ENCODE measurements around the gene CNTNAP5. TPM values are rescaled to one million over a fixed set of nuclear protein-coding genes. Genes with fewer than 3 reads are reported as not detected.

The CNTNAP5 gene
- total and polyA plus RNA-seq, 4 experiments from 2014 or later = not detected

DNA sequence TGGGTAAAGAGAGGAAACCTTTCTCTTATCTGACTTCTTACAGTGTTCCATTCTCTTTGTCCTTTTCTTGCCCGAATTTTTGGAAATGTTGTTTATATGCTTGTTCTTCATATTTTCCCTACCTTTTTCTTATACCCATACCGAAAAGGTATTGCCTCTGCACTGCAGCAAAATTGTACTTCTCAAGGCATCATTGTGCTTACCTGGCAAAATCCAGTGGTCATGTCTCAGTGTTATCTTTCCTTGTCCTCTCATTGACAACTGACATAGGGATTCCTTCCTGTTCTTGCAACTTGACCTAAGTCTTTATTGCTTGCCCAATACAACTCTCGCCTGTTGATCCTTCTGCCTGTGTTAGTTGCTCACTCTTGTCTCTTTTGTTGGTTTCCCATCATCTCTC lies 842.2 kb downstream of the CNTNAP5 start:
- POLR2A ChIA-PET (ENCODE audit: partially characterized antibody) = no interaction called here
- no peaks in the 10 kb centered on the region for H3K27me3 ChIP-seq (ENCODE audit: insufficient read depth, low read length)
- no peaks in the 10 kb centered on the region for H3K4me1 Mint-ChIP-seq
- no peak overlapping the region for H3K27ac Mint-ChIP-seq
- intact Hi-C loops (cut with micrococcal nuclease) = no loop called here
- no peaks in the 10 kb centered on the region for H3K36me3 Mint-ChIP-seq
- H3K9me3 ChIP-seq (ENCODE audit: control insufficient read depth in 1 of 2, low read length in 2 of 2) = no peaks in the 10 kb centered on the region
- H3K4me3 Mint-ChIP-seq = no peak overlapping the region
- CTCF ChIA-PET (ENCODE audit: partially characterized antibody) = no interaction called here
- H3K4me3 ChIP-seq (ENCODE audit: low read length in 2 of 2) = no peak overlapping the region
- H3K4me1 ChIP-seq (ENCODE audit: insufficient read depth, low read length) = no peaks in the 10 kb centered on the region
- no peak overlapping the region for H3K27ac ChIP-seq (ENCODE audit: low read depth, low read length)
- no peak for DNase-seq
- peaks cover 0 to 11% (median under 1%) of the 10 kb centered on the region in 8 donors for H3K9me3 Mint-ChIP-seq
- no peaks in the 10 kb centered on the region for H3K36me3 ChIP-seq (ENCODE audit: insufficient read depth, low read length)
- no peaks in the 10 kb centered on the region for H3K27me3 Mint-ChIP-seq

DNA sequence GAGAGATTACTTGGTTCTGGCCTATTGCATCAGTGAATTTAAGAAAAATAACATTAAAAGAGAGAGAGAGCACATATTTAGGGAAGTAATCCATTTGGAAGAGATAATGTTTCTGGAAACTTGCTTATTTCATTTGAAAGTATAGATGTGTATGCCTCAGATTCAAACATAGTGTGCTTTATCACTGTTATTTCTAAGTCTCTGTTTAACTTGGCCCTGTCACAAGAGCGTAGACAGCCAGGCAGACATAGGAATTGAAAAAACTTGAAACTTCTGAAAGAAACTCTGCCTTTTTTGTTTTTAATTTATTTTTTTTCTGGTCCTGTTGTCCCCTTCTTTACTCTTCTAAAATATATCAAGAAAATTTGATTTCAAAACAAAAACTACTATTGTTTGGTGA lies 849.1 kb downstream of the CNTNAP5 start:
- DNase-seq = no peak
- H3K4me1 ChIP-seq (ENCODE audit: insufficient read depth, low read length) = no peaks in the 10 kb centered on the region
- CTCF ChIA-PET (ENCODE audit: partially characterized antibody) = no interaction called here
- no peaks in the 10 kb centered on the region for H3K9me3 ChIP-seq (ENCODE audit: control insufficient read depth in 1 of 2, low read length in 2 of 2)
- no peak overlapping the region for H3K27ac Mint-ChIP-seq
- no peaks in the 10 kb centered on the region for H3K36me3 Mint-ChIP-seq
- H3K27me3 ChIP-seq (ENCODE audit: insufficient read depth, low read length) = no peaks in the 10 kb centered on the region
- H3K4me3 ChIP-seq (ENCODE audit: low read length in 2 of 2) = no peak overlapping the region
- H3K27me3 Mint-ChIP-seq = no peaks in the 10 kb centered on the region
- no peaks in the 10 kb centered on the region for H3K36me3 ChIP-seq (ENCODE audit: insufficient read depth, low read length)
- POLR2A ChIA-PET (ENCODE audit: partially characterized antibody) = no interaction called here
- intact Hi-C loops (cut with micrococcal nuclease) = no loop called here
- no peak overlapping the region for H3K27ac ChIP-seq (ENCODE audit: low read depth, low read length)
- no peak overlapping the region for H3K4me3 Mint-ChIP-seq
- H3K9me3 Mint-ChIP-seq = peaks cover 0 to 5% (median 3%) of the 10 kb centered on the region in 8 donors
- no peaks in the 10 kb centered on the region for H3K4me1 Mint-ChIP-seq

DNA sequence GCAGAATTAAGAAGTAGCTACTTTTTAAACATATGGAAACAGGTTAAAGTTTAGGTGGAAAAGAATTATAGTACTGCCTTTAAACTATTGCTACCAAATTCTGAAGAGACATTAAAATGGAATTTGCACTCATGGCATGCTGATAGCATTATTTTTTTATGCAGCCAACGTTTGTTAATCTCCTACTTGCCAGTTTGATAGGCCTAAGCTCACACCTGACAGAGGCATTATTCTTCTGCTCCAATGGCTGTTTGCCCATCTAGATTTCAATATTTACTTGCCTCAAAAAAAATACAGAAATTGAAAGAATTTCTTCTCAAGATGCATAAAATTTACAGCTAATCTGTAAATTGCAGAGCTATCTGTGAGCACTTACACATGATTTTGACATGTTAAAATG lies 849.6 kb downstream of the CNTNAP5 start:
- no peak overlapping the region for H3K4me3 Mint-ChIP-seq
- no peak overlapping the region for H3K27ac Mint-ChIP-seq
- no peaks in the 10 kb centered on the region for H3K4me1 ChIP-seq (ENCODE audit: insufficient read depth, low read length)
- intact Hi-C loops (cut with micrococcal nuclease) = no loop called here
- no peaks in the 10 kb centered on the region for H3K9me3 ChIP-seq (ENCODE audit: control insufficient read depth in 1 of 2, low read length in 2 of 2)
- no peaks in the 10 kb centered on the region for H3K27me3 ChIP-seq (ENCODE audit: insufficient read depth, low read length)
- no peaks in the 10 kb centered on the region for H3K4me1 Mint-ChIP-seq
- no peak overlapping the region for H3K4me3 ChIP-seq (ENCODE audit: low read length in 2 of 2)
- H3K27ac ChIP-seq (ENCODE audit: low read depth, low read length) = no peak overlapping the region
- no peak for DNase-seq
- POLR2A ChIA-PET (ENCODE audit: partially characterized antibody) = no interaction called here
- H3K36me3 ChIP-seq (ENCODE audit: insufficient read depth, low read length) = no peaks in the 10 kb centered on the region
- H3K36me3 Mint-ChIP-seq = no peaks in the 10 kb centered on the region
- CTCF ChIA-PET (ENCODE audit: partially characterized antibody) = no interaction called here
- H3K9me3 Mint-ChIP-seq = peaks cover 0 to 6% (median 4%) of the 10 kb centered on the region in 8 donors
- H3K27me3 Mint-ChIP-seq = no peaks in the 10 kb centered on the region

DNA sequence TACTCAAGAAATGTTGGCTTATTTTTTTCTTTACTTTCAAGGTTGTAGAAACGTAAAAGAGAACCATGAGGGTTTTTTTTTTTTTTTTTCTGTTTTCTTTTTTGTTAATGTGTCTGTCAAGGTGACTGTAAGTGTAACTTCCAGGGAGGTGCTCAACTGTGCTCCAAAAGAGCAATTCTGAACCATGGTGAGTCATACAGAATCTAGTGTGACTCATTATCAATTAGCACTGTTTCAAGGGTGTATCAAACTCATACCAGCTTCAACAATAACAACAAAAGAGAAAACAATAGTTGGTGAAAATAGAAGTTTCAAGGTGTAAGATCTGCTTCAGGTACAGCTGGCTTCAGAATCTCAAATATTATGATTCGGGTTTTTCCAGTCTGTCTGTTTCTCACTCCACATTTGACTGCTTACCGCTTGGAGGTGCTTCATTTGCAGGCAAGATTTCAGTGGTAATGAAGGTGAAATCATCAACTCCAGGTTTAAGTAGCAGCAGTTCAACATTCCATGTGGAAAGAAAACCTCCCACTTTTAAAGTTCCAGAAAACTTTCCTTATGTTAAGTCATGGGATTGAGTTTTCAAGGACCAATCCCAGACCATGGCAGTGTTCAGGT lies 850.6 kb downstream of the CNTNAP5 start:
- no peak overlapping the region for H3K27ac Mint-ChIP-seq
- no peaks in the 10 kb centered on the region for H3K4me1 Mint-ChIP-seq
- ChIA-PET CTCF (ENCODE audit: partially characterized antibody) (no interaction called here), POLR2A (ENCODE audit: partially characterized antibody) (no interaction called here)
- H3K27me3 ChIP-seq (ENCODE audit: insufficient read depth, low read length) = no peaks in the 10 kb centered on the region
- no peak overlapping the region for H3K27ac ChIP-seq (ENCODE audit: low read depth, low read length)
- no peaks in the 10 kb centered on the region for H3K36me3 Mint-ChIP-seq
- H3K4me3 Mint-ChIP-seq = no peak overlapping the region
- no peaks in the 10 kb centered on the region for H3K36me3 ChIP-seq (ENCODE audit: insufficient read depth, low read length)
- H3K4me1 ChIP-seq (ENCODE audit: insufficient read depth, low read length) = no peaks in the 10 kb centered on the region
- intact Hi-C loops (cut with micrococcal nuclease) = no loop called here
- peaks cover 0 to 6% (median 3%) of the 10 kb centered on the region in 8 donors for H3K9me3 Mint-ChIP-seq
- DNase-seq = no peak
- H3K27me3 Mint-ChIP-seq = no peaks in the 10 kb centered on the region
- H3K4me3 ChIP-seq (ENCODE audit: low read length in 2 of 2) = no peak overlapping the region
- H3K9me3 ChIP-seq (ENCODE audit: control insufficient read depth in 1 of 2, low read length in 2 of 2) = no peaks in the 10 kb centered on the region

DNA sequence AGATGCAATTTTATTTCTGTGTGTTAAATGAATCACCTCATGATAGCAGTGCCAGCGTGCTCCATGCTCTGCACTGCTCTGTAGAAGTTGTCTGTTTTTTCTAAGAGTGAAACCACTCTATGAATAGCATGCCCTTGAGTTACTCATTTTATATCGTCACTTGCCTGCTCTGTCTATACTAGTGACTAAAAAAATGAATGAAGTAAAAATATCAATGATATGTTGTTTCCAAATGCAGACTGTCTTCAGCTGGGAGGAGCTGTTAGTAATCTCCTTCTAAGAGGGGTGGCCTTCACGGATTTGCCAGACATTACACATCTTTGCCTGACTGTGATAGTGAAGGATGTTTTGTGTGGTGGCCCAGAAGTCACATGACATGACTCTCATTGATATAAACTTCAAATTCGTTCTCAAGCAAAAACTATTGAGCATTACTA lies 852.1 kb downstream of the CNTNAP5 start:
- POLR2A ChIA-PET (ENCODE audit: partially characterized antibody) = no interaction called here
- no peaks in the 10 kb centered on the region for H3K27me3 ChIP-seq (ENCODE audit: insufficient read depth, low read length)
- CTCF ChIA-PET (ENCODE audit: partially characterized antibody) = no interaction called here

DNA sequence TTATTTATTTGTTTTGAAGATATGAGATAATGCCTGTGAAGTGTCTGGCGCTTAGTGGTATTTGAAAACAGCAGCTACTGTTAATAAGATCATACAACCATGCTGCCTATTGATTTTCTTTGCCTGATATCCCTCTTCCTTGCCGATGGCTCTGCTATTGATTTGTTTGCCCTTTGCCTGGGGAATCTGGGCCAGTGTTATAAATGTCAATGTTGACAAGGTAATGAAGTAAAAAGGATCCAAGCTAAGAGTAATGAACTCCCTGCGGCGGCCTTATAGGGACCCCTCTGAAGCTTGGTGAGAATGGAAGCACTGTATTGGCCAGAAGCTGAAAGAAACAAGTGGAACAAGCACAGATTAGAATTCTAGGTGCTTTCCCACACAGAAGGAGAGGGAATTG lies 854.6 kb downstream of the CNTNAP5 start:
- no peaks in the 10 kb centered on the region for H3K4me1 ChIP-seq (ENCODE audit: insufficient read depth, low read length)
- no peak overlapping the region for H3K4me3 Mint-ChIP-seq
- ChIA-PET CTCF (ENCODE audit: partially characterized antibody) (no interaction called here), POLR2A (ENCODE audit: partially characterized antibody) (no interaction called here)
- no peak for DNase-seq
- intact Hi-C loops (cut with micrococcal nuclease) = no loop called here
- no peaks in the 10 kb centered on the region for H3K4me1 Mint-ChIP-seq
- H3K36me3 ChIP-seq (ENCODE audit: insufficient read depth, low read length) = no peaks in the 10 kb centered on the region
- H3K27ac Mint-ChIP-seq = no peak overlapping the region
- no peak overlapping the region for H3K4me3 ChIP-seq (ENCODE audit: low read length in 2 of 2)
- H3K27ac ChIP-seq (ENCODE audit: low read depth, low read length) = no peak overlapping the region
- H3K27me3 ChIP-seq (ENCODE audit: insufficient read depth, low read length) = no peaks in the 10 kb centered on the region
- H3K9me3 ChIP-seq (ENCODE audit: control insufficient read depth in 1 of 2, low read length in 2 of 2) = peaks cover 0 to 7% of the 10 kb centered on the region in 2 donors
- H3K36me3 Mint-ChIP-seq = no peaks in the 10 kb centered on the region
- peaks cover 0 to 8% (median 5%) of the 10 kb centered on the region in 8 donors for H3K9me3 Mint-ChIP-seq
- no peaks in the 10 kb centered on the region for H3K27me3 Mint-ChIP-seq

More for the DNA sequence above, 852.1 kb downstream of the CNTNAP5 start:
- Histone ChIP-seq H3K27ac (ENCODE audit: low read depth, low read length) (no peak overlapping the region), H3K36me3 (ENCODE audit: insufficient read depth, low read length) (no peaks in the 10 kb centered on the region), H3K4me1 (ENCODE audit: insufficient read depth, low read length) (no peaks in the 10 kb centered on the region), H3K9me3 (ENCODE audit: control insufficient read depth in 1 of 2, low read length in 2 of 2) (no peaks in the 10 kb centered on the region), H3K4me3 (ENCODE audit: low read length in 2 of 2) (no peak overlapping the region)
- Mint-ChIP-seq H3K27me3 (no peaks in the 10 kb centered on the region), H3K4me1 (no peaks in the 10 kb centered on the region), H3K4me3 (no peak overlapping the region), H3K27ac (no peak overlapping the region), H3K36me3 (no peaks in the 10 kb centered on the region), H3K9me3 (peaks cover 0 to 12% (median 4%) of the 10 kb centered on the region in 8 donors)
- DNase-seq = no peak
- intact Hi-C loops (cut with micrococcal nuclease) = no loop called here

DNA sequence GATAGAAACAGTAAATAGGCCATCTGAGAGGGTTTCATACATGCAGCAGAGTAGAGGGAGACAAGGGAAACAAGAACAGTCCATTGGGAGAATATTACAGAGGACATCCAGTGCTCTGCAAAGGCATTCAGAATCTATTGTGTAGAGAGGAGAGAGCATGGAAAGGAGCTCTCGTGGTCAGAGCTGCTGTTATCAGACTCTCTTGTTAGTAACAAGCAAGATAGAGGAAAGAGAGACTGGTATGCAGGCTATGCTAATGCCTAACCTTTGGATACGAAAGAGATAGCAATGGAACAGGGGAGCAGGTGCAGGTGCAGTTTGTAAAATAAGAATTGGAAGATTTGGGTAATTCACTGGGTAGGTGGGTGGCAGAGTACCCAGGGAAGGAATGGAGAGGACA lies 855.9 kb downstream of the CNTNAP5 start:
- no peak overlapping the region for H3K4me3 ChIP-seq (ENCODE audit: low read length in 2 of 2)
- H3K27ac ChIP-seq (ENCODE audit: low read depth, low read length) = no peak overlapping the region
- no peaks in the 10 kb centered on the region for H3K36me3 ChIP-seq (ENCODE audit: insufficient read depth, low read length)
- no peaks in the 10 kb centered on the region for H3K36me3 Mint-ChIP-seq
- H3K9me3 Mint-ChIP-seq = peaks cover 0 to 10% (median 5%) of the 10 kb centered on the region in 8 donors
- H3K27ac Mint-ChIP-seq = no peak overlapping the region
- ChIA-PET POLR2A (ENCODE audit: partially characterized antibody) (no interaction called here), CTCF (ENCODE audit: partially characterized antibody) (no interaction called here)
- H3K27me3 ChIP-seq (ENCODE audit: insufficient read depth, low read length) = no peaks in the 10 kb centered on the region
- H3K4me1 ChIP-seq (ENCODE audit: insufficient read depth, low read length) = no peaks in the 10 kb centered on the region
- H3K27me3 Mint-ChIP-seq = no peaks in the 10 kb centered on the region
- H3K4me3 Mint-ChIP-seq = no peak overlapping the region
- no peak for DNase-seq
- H3K9me3 ChIP-seq (ENCODE audit: control insufficient read depth in 1 of 2, low read length in 2 of 2) = peaks cover 0 to 7% of the 10 kb centered on the region in 2 donors
- no peaks in the 10 kb centered on the region for H3K4me1 Mint-ChIP-seq
- intact Hi-C loops (cut with micrococcal nuclease) = no loop called here

DNA sequence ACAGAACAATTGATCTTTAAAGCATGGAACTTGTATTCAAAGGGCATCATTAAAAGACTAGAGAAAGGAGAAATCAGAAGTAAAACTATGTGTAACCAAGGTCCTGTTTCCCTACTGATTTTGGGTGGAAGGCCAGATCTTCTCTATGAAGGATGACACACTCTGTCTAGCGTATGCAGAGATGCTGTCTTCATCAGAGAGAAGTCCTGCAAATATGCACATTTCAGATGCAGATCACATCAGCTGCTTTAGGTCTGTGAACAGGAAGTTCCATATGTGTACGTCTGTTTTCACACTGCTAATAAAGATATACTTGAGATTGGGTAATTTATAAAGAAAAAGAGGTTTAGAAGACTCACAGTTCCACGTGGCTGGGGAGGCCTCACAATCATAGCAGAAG lies 857.3 kb downstream of the CNTNAP5 start:
- Mint-ChIP-seq H3K27ac (no peak overlapping the region), H3K27me3 (no peaks in the 10 kb centered on the region), H3K36me3 (no peaks in the 10 kb centered on the region), H3K4me1 (no peaks in the 10 kb centered on the region), H3K4me3 (no peak overlapping the region), H3K9me3 (peaks cover 0 to 12% (median 4%) of the 10 kb centered on the region in 8 donors)
- ChIA-PET POLR2A (ENCODE audit: partially characterized antibody) (no interaction called here), CTCF (ENCODE audit: partially characterized antibody) (no interaction called here)
- intact Hi-C loops (cut with micrococcal nuclease) = no loop called here
- Histone ChIP-seq H3K4me3 (ENCODE audit: low read length in 2 of 2) (no peak overlapping the region), H3K36me3 (ENCODE audit: insufficient read depth, low read length) (no peaks in the 10 kb centered on the region), H3K27me3 (ENCODE audit: insufficient read depth, low read length) (no peaks in the 10 kb centered on the region), H3K27ac (ENCODE audit: low read depth, low read length) (no peak overlapping the region), H3K9me3 (ENCODE audit: control insufficient read depth in 1 of 2, low read length in 2 of 2) (peaks cover 0 to 7% of the 10 kb centered on the region in 2 donors), H3K4me1 (ENCODE audit: insufficient read depth, low read length) (no peaks in the 10 kb centered on the region)
- no peak for DNase-seq
